ENCODE measurements around the gene NR2C2.
A peak's percentile ranks its signal among the peaks of the same experiment; 100 is the strongest.

The NR2C2 gene

DNA sequence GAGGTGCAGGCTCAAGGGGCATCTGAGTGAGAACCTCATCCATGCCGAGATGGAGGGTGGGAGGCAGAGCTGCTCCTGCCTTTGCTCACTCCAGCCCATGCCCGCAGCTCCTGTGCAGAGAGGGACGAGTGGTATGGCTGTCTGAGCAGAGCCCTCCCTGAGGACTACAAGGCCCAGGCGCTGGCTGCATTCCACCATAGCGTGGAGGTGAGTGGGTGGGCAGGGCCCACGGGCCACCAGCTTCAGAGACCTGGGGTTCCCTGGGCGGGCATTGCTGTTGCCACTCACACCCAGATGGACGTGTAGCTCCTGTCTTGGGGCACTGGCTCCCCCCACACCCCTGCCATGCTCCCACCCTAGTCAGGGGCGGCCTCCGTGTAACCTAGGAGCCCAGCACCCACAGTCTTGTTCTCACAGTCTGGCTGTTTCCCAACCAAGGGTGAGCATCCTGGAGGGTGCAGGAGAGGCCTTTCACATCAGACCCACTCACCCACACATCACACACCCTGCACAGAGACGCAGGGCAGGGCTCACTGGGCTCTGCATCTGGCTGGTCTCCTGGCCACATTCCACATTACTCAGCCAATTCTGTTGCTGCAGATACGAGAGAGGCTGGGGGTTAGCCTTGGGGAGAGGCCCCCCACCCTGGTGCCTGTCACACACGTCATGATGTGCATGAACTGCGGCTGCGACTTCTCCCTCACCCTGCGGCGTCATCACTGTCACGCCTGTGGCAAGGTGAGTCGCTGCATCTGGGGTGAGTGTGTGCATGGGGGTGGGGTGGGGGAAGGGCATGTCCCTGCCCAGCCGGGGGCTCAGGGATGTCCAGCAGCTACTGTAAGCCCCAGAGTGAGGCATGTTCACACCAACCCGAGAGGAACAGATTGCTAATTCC, 25.3 kb upstream of the NR2C2 start:
- DNase-seq: no peak

- no peak for DNase-seq
These were observed 24.5 kb upstream of the NR2C2 start for GRCh38 chr3:14922863-14923262.

- DNase-seq: no peak
These were observed 23.9 kb upstream of the NR2C2 start for GRCh38 chr3:14923476-14923875.

DNA sequence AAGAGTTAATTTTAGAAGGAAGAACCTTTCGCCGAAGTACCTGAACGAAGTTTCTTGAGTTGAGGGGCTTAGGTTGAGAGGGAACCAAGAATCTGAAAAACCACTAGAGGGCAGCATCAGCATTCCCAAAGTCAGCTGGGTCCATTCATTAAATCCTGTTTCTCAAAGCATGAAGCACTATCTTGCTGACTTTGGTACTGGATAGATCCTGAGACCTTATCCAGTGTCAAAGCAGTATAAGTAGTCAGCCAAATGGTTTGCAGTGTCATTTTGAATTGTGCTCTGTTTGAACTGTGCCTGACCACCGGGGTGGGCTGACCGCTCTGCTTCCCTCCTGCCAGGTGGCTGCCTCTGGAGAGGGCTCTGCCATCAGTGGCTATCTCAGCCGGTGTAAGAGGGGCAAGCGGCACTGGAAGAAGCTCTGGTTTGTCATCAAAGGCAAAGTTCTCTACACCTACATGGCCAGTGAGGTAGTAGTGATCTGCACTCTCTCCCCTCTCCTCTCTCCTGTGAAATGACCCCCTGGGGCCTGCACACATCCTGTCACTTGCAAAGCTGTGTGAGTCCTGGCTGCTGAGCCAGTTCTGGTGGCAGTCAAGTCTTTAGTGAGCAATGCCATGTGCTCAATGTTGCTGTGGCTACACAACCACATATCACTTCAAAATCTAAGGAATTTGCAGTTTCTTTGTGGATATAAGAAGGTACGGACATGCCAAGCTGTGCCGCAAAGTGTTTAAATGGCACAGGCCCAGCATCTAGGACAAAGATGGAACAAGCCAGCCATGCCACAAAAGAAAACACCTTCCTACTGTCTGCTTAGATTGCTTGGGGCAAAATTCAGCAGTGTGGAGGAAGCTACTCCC, 21.4 kb upstream of the NR2C2 start:
- DNase-seq: peak; percentile 72

GRCh38 chr3:14926592-14926991, 20.8 kb upstream of the NR2C2 start:
- no peak for DNase-seq

- no peak for DNase-seq
These were observed 20.1 kb upstream of the NR2C2 start for GRCh38 chr3:14927308-14927707.

DNA sequence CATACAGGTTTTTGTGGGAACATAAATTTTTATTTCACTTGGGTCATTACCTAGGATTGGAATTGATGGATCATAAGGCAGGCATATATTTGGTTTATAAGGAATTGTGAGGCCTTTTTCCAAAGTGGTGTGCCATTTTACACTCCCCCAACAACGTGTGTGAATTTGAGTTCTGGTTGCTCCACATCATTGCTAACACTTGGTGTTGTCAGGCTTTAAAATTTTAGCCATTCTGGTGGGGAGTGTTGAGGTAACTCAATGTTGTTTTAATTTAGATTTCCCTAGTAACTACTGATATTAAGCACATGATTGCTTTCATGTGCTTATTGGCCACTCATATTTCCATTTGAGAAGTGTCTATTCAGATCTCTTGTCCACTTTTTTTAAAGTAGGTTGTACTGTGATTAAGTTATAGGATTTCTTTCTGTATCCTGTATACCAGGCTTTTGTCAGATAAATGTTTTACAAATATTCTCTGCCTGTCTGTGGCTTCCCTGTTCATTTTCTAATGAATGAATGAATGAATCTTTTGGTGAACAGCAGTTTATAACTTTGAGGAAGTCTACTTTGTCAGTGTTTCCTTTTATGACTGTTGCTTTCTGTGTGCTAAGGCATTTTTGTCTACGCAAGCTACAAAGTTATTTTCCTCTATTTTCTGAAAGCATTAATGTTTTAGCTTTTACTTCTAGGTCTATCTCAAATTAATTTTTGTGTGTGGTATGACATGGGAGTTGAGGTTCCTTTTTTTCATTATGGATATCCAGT, 17.9 kb upstream of the NR2C2 start:
- no peak for DNase-seq

- DNase-seq: no peak
These were observed 13.5 kb upstream of the NR2C2 start for GRCh38 chr3:14933820-14934425.

DNA sequence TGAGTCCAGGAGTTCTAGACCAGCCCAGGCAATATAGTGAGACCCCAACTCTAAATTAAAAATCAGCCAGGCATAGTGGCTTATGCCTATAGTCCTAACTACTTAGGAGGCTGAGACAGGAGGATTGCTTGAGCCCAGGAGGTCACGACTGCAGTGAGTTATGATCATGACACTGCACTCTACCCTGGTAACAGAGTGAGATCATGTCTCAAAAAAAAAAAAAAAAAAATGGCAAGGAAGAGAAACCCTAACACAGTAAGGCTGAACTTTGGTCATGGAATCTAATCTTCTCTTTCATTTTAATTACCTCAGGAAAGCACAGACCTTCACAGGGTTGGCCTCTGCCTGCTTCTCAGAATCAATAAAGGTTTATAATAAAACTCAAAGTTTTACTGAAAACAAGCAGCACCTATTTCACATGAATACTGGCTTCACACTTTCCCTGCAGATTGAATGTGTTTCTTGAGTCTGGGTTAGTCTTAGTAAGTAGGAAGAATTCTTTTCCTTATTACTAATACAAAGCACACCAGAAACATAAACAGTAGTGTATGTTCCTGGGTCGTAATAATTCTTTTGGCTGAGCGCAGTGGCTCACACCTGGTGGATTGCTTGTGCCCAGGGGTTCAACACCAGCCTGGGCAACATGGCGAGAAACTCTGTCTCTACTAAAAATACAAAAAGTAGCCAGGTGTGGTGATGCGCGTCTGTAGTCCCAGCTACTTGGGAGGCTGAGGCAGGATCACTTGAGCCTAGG, 11.6 kb upstream of the NR2C2 start:
- no peak for DNase-seq

- DNase-seq: no peak
These were observed 8.4 kb upstream of the NR2C2 start for GRCh38 chr3:14938954-14939353.

DNA sequence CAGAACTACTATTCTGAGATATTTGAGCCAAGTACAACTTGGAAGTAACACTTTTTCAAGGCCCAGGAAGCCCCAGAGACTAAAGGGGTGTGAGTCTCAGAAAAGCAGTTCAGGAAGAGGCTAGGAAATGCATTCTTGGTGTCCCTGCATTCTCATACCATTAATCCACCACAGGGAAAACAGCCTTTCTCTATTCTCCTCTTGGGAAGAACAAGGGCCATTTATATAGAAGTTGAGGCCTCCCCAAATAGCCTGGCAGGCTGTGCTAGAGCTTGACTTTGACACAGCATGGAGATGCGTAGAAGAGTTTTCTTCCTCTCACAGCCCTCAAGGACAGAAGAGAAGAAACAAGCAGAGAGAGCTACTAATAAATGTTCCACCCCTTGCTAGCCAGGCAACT, 5.5 kb upstream of the NR2C2 start:
- no peak for DNase-seq

GRCh38 chr3:14943042-14943441, 4.3 kb upstream of the NR2C2 start:
- no peak for DNase-seq

DNA sequence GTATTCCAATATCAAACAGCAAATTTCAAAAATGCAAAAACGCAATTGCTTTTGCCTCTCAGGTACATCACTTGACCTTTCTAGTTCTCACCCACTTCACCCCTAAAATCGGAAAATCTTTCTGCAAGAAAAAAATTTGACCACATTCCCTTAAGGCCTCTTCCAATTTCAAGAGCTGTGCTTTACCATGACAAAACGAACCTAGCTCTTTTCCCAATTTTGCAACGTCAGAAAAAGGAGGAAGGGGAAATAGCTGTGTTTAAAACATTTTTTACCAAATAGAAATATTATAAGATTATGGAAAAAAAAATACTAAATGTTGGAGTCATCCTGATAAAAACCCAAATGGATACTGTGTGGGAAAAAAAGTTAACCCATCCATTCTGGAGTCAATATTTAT, 1.1 kb upstream of the NR2C2 start:
- DNase-seq: no peak

DNA sequence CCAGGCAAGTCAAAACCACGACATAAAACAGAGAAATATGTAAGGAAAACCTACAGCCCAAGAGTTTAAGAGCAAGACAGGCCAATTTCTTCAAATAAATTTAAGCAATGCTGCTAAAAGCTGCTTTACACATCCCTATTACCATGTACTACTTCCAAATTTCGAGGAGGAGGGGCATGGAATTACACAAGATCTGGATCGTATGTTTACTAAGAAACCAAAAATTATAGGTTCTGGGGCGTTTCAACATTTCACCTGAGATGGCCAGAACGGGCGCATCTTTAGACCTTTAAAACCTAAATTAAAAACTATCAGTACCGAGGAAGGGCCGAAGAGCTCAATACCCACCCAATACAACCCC, 664 bp upstream of the NR2C2 start:
- no peak for DNase-seq

DNA sequence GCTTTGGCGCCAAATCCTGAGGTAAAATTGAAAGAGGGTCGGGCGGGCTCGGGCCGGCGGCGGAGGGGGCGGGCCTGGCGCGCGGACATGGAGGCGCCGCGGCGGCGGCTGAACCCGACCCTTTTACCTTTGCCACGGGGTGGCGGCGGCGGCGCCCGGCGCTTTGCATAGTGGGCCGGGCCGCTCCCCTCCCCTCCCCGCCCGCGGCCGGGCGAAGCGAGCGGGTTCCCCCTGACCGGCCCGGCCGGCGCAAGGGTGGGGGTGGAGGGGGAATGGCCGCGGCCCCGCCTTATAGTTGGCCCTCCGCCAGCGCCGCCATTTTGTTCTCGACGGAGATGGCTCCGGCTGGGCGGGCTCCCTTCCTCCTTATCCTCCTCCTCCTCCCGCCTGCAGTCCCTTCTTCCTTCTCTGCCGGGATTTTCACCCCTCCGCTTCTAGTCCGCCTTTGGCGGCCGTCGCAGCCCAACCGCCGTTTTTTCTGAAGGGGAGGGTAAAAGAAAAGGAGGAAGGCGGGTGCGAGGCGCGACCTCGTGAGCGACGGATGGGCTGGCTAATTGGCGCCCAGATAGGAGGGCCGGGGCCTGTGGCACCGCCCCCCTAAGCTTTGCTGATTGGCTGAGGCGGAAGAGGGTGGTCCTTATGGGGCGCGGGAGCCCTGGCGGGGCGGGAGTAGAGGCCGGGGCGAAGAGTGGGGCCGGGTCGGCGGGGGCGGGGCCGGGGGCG, 664 bp downstream of the NR2C2 start:
- peak; percentile 97 for DNase-seq

DNA sequence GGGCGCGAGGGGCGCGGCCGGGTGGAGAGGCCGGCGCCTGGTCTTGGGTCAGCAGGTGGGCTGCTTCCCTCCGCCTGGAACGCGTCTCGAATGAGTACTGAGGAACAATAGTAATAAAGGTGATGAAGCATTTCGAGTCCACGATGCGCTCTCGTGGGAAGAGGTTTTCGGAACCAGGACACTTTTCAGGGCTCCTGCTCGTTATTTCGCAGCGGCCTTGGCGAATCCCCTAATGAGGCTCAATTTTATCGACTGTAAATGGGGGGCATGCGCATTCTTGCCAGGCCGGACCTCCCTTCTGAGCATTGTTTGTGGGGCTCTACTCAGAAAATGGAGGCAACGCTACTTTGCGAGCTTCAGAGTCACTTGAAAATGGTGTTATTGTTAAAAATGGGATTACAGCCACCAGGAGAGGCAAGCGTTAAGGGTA, 1.2 kb downstream of the NR2C2 start:
- no peak for DNase-seq

GRCh38 chr3:14949126-14949525, 1.7 kb downstream of the NR2C2 start:
- DNase-seq: no peak

GRCh38 chr3:14950274-14950673, 2.9 kb downstream of the NR2C2 start:
- DNase-seq: no peak

DNA sequence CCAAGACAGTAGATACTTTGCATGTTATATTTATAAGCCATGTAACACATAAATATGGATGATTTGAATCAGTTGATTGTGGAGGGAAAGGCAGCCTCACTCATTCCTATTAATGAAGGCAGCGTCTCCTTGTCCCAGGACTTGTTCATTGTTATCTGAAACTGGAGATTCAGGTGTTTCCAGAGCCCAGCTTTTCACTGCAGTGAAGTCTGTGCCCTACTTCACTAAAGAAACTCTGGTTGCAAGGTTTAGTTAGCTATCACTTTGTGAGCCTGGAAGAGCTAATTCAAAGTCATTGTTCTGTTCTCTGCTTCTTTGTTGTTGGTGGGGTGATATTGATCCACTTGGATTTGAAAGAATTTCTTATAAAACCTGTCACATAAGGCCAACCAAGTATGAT, 9.8 kb downstream of the NR2C2 start:
- DNase-seq: no peak

GRCh38 chr3:14957925-14958324, 10.5 kb downstream of the NR2C2 start:
- DNase-seq: no peak

DNA sequence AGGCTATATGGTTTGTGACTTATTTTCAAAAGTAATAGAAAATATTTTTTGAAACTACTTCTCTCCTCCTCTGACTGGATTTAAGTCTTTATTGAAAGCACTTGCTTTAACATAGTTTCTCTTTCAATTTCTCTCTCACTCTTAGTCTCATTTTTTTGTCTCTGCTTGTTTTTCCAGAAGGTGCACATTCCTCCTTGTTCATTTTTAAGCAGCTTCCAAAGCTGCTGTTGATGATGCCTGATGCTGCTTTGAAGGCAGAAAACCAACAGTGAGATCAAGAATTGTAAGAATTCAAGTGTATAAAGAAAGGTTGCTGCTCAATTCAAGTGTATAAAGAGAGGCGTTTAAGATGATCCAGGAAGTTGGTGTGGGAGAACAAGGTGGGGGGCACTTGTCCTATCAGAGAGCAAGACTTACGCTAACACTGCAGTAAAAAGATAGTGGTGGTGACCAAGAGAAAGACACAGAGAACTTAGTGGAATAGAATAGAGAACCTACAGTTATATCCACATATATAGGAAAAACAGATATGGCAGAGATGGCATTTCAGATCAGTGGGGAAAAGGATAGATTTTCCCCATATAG, 12.1 kb downstream of the NR2C2 start:
- DNase-seq: no peak

Measured in NCI-H2029 treated with DMSO at 0.1 percent for 48 hours (cell line).